Measurements from ENCODE around the gene DMRT2.
A peak's percentile ranks its signal among the peaks of the same experiment; 100 is the strongest.

The DMRT2 gene

GRCh38 chr9:1050125-1050895 is at the start of gene DMRT2:
Gene DMRT2 (plus strand): TSS chr9:1050357. CDS start chr9:1051614, 1,257 bp downstream.
- peak within 1 kb of the TSS; percentile 92 for H3K4me3 ChIP-seq (ENCODE audit: low read depth, low read length)
- H3K27me3 ChIP-seq (ENCODE audit: control insufficient read depth, insufficient read depth, low read length) = no peaks in the 10 kb centered on the region
- H3K9me3 ChIP-seq (ENCODE audit: control insufficient read depth, low read length) = no peaks in the 10 kb centered on the region
- peaks cover 12% of the 10 kb centered on the region for H3K79me2 ChIP-seq
- H3K27ac ChIP-seq = peak within 1 kb of the TSS; percentile 96
- TF ChIP-seq, protein P1, sequence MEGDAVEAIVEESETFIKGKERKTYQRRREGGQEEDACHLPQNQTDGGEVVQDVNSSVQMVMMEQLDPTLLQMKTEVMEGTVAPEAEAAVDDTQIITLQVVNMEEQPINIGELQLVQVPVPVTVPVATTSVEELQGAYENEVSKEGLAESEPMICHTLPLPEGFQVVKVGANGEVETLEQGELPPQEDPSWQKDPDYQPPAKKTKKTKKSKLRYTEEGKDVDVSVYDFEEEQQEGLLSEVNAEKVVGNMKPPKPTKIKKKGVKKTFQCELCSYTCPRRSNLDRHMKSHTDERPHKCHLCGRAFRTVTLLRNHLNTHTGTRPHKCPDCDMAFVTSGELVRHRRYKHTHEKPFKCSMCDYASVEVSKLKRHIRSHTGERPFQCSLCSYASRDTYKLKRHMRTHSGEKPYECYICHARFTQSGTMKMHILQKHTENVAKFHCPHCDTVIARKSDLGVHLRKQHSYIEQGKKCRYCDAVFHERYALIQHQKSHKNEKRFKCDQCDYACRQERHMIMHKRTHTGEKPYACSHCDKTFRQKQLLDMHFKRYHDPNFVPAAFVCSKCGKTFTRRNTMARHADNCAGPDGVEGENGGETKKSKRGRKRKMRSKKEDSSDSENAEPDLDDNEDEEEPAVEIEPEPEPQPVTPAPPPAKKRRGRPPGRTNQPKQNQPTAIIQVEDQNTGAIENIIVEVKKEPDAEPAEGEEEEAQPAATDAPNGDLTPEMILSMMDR (IDR thresholded peaks at IDR 0.05) = no peak
- no peaks in the 10 kb centered on the region for H3K36me3 ChIP-seq (ENCODE audit: control insufficient read depth, insufficient read depth, low read length)
- no peaks in the 10 kb centered on the region for H3K4me1 ChIP-seq
- peak within 1 kb of the TSS; percentile 67 for H3K4me2 ChIP-seq (ENCODE audit: low read length)
- no peak within 1 kb of the TSS for H2AFZ ChIP-seq
- H3K9ac ChIP-seq = peak within 1 kb of the TSS; percentile 80

GRCh38 chr9:1001838-1002237 is 48.3 kb upstream of the DMRT2 start:
- Histone ChIP-seq H3K27ac (no peak overlapping the region), H3K9ac (no peak overlapping the region), H3K4me1 (no peaks in the 10 kb centered on the region), H3K36me3 (ENCODE audit: control insufficient read depth, insufficient read depth, low read length) (no peaks in the 10 kb centered on the region), H3K79me2 (no peaks in the 10 kb centered on the region), H2AFZ (no peak overlapping the region), H3K9me3 (ENCODE audit: control insufficient read depth, low read length) (no peaks in the 10 kb centered on the region), H3K27me3 (ENCODE audit: control insufficient read depth, insufficient read depth, low read length) (no peaks in the 10 kb centered on the region), H3K4me2 (ENCODE audit: low read length) (no peak overlapping the region), H3K4me3 (ENCODE audit: low read depth, low read length) (no peak overlapping the region)
- TF ChIP-seq, protein P1 (IDR thresholded peaks at IDR 0.05) = no peak

- no peaks in the 10 kb centered on the region for H3K79me2 ChIP-seq
- H3K9ac ChIP-seq = no peak overlapping the region
- no peak overlapping the region for H3K4me3 ChIP-seq (ENCODE audit: low read depth, low read length)
- H3K4me1 ChIP-seq = no peaks in the 10 kb centered on the region
- no peak overlapping the region for H3K4me2 ChIP-seq (ENCODE audit: low read length)
- H3K9me3 ChIP-seq (ENCODE audit: control insufficient read depth, low read length) = no peaks in the 10 kb centered on the region
- no peak overlapping the region for H2AFZ ChIP-seq
- H3K27ac ChIP-seq = no peak overlapping the region
- H3K36me3 ChIP-seq (ENCODE audit: control insufficient read depth, insufficient read depth, low read length) = no peaks in the 10 kb centered on the region
- TF ChIP-seq, protein P1 (IDR thresholded peaks at IDR 0.05) = no peak
- no peaks in the 10 kb centered on the region for H3K27me3 ChIP-seq (ENCODE audit: control insufficient read depth, insufficient read depth, low read length)
Observed at GRCh38 chr9:1002678-1003077, 47.5 kb upstream of the DMRT2 start.

- Histone ChIP-seq H3K9ac (no peak overlapping the region), H3K27me3 (ENCODE audit: control insufficient read depth, insufficient read depth, low read length) (no peaks in the 10 kb centered on the region), H3K4me2 (ENCODE audit: low read length) (no peak overlapping the region), H3K4me3 (ENCODE audit: low read depth, low read length) (no peak overlapping the region), H3K36me3 (ENCODE audit: control insufficient read depth, insufficient read depth, low read length) (no peaks in the 10 kb centered on the region), H3K27ac (no peak overlapping the region), H3K9me3 (ENCODE audit: control insufficient read depth, low read length) (no peaks in the 10 kb centered on the region), H2AFZ (no peak overlapping the region), H3K4me1 (no peaks in the 10 kb centered on the region), H3K79me2 (no peaks in the 10 kb centered on the region)
- TF ChIP-seq, protein P1 (IDR thresholded peaks at IDR 0.05) = peak; percentile 30
Observed at GRCh38 chr9:1005043-1005667, 45.0 kb upstream of the DMRT2 start.

Data from parathyroid adenoma (tissue), 2 donors.